K562 (cell line): ENCODE results near the gene RAB3D. TPM values are rescaled to one million over a fixed set of nuclear protein-coding genes. Genes with fewer than 3 reads are reported as not detected.
A peak's percentile ranks its signal among the peaks of the same experiment; 100 is the strongest.

Experiments used
- ADNP ChIP-seq: fragments of 200-800 bp; sonication (Bioruptor generic); IDR thresholded peaks from 2 replicates; pipeline ENCODE4 v1.6.1; 2016; ENCODE audit warnings: missing genetic modification characterization, missing compliant biosample characterization
- CHD7 ChIP-seq: fragments of 200-600 bp; sonication (generic); IDR thresholded peaks from one replicate; pipeline ENCODE4 v1.6.1; 2012; ENCODE audit warnings: mild to moderate bottlenecking, low read depth, low read length, inconsistent platforms
- CREM ChIP-seq: IDR thresholded peaks from 2 replicates; pipeline ENCODE4 v1.6.1; 2014; ENCODE audit warnings: antibody characterized with exemption, low read depth
- CXXC5 ChIP-seq: fragments of 250-450 bp; sonication (Bioruptor Pico); IDR thresholded peaks from 2 replicates; pipeline ENCODE4 v1.8.0; 2022; ENCODE audit warnings: inconsistent platforms, mild to moderate bottlenecking, moderate library complexity
- ETV5 ChIP-seq: sonication (generic); formaldehyde crosslinking; IDR thresholded peaks from 2 replicates; pipeline ENCODE4 v1.4.0; 2020; ENCODE audit warnings: low read depth, mild to moderate bottlenecking, missing genetic modification reagents
- GTF2F1 ChIP-seq: IDR thresholded peaks from 2 replicates; pipeline ENCODE4 v1.6.1; 2011; ENCODE audit warnings: low read depth, low read length, improper control_type of control experiment
- HMBOX1 ChIP-seq: sonication (generic); IDR thresholded peaks from 2 replicates; pipeline ENCODE4 v1.6.1; 2016
- HMGXB4 ChIP-seq: sonication (generic); formaldehyde crosslinking; IDR thresholded peaks from 2 replicates; pipeline ENCODE4 v1.8.1; 2023; ENCODE audit warnings: mild to moderate bottlenecking, missing genetic modification reagents
- MCM3 ChIP-seq: fragments of 450-650 bp; IDR thresholded peaks from 2 replicates; pipeline ENCODE4 v1.6.1; 2016
- ZNF133 ChIP-seq: fragments of 250-450 bp; sonication (Bioruptor Pico); IDR thresholded peaks from 2 replicates; pipeline ENCODE4 v1.4.0; 2020; ENCODE audit warnings: mild to moderate bottlenecking
- ZNF324 ChIP-seq: fragments of 250-450 bp; sonication (Bioruptor Pico); IDR thresholded peaks from 2 replicates; pipeline ENCODE4 v1.4.0; 2020; ENCODE audit warnings: mild to moderate bottlenecking
- polyA plus RNA-seq, 8 experiments: library from polyadenylated mRNA; depleted of rRNA in 4 of 8; stranded (reverse) in 5 of 8; unstranded in 3 of 8; fragments of >200 nt; fragmentation: Nextera tagmentation in 2 of 8; fragmentation: Illumina TruSeq in 1 of 8; extraction: Ambion mirVana in 2 of 8; extraction: Trizol in 1 of 8; gene quantifications; 2 replicates each; pipeline versions ENCODE4 v1.2.1 to v1.2.3, GENCODE V29; 2011 to 2014; ENCODE audit warnings: inconsistent platforms in 1 of 8, missing spikeins in 1 of 8
- total RNA-seq, 7 experiments: library from RNA; depleted of rRNA in 6 of 7; stranded (reverse); fragments of >200 nt in 6 of 7; fragmentation: Illumina TruSeq in 2 of 7; extraction: Trizol in 2 of 7; gene quantifications; 2 replicates each; pipeline versions ENCODE4 v1.2.1 to v1.2.3, GENCODE V29; 2011 to 2021; ENCODE audit warnings: low replicate concordance in 1 of 7

RAB3D gene
- total and polyA plus RNA-seq, 9 of the 15 experiments (the other 6 are each of a cell fraction or from before 2014, with no cell fraction given), result 0.34 to 3.3 (median 1.3) TPM

GRCh38 chr19:11293433-11294389 lies 45.7 kb downstream of the RAB3D start (continued):
- TF ChIP-seq CHD7 (no peak), MCM3 (no peak), ADNP (tag) (no peak), ZNF324 (CRISPR knock-in tag) (no peak), ZNF133 (CRISPR knock-in tag) (no peak), GTF2F1 (no peak), CXXC5 (peak; percentile 59), CREM (peak; percentile 56), ETV5 (CRISPR knock-in tag) (0 out of 2 replicates have a peak, but pooled peaks have one; percentile 28), HMBOX1 (no peak), HMGXB4 (peak; percentile 80; the same call in 1 of the 2 replicates)
